OCI-M1 (cell line): ENCODE results near the gene RNF6.
"Not testable (repeated sequence)": the region's sequence is repeated elsewhere in the genome, so short reads cannot be mapped to it uniquely, and the experiment has no call there.

ENCODE experiments used
- DNase-seq: peaks from one replicate; lab custom pipeline; 2025; lab: John Stamatoyannopoulos, UW

Gene RNF6

GRCh38 chr13:26221721-26222519 is at the start of gene RNF6:
Gene RNF6 (minus strand): TSS chr13:26222314. CDS start chr13:26219649, 2,665 bp downstream.
- DNase-seq: peak; percentile 93

GRCh38 chr13:26270707-26271106 is 48.6 kb upstream of the RNF6 start:
- no peak for DNase-seq

- DNase-seq: no peak
Measured at GRCh38 chr13:26266311-26266710, 44.2 kb upstream of the RNF6 start.

GRCh38 chr13:26262156-26262555 is 40.0 kb upstream of the RNF6 start:
- no peak for DNase-seq

GRCh38 chr13:26259634-26260033 is 37.5 kb upstream of the RNF6 start:
- DNase-seq: no peak

GRCh38 chr13:26257049-26257448 is 34.9 kb upstream of the RNF6 start:
- DNase-seq: no peak

GRCh38 chr13:26255691-26256277 is 33.7 kb upstream of the RNF6 start:
- peak; percentile 58 for DNase-seq

- no peak for DNase-seq
Measured at GRCh38 chr13:26255115-26255514, 33.0 kb upstream of the RNF6 start.

- peak; percentile 44 for DNase-seq
Measured at GRCh38 chr13:26254583-26255111, 32.5 kb upstream of the RNF6 start.

- DNase-seq: peak; percentile 93
Measured at GRCh38 chr13:26253787-26254582, 31.9 kb upstream of the RNF6 start, which contains the start of gene CDK8. Gene CDK8 (plus strand): TSS chr13:26254129. CDS start chr13:26254642, 513 bp downstream.

- DNase-seq: peak; percentile 19
Measured at GRCh38 chr13:26253262-26253786, 31.2 kb upstream of the RNF6 start.

GRCh38 chr13:26252006-26252405 is 29.9 kb upstream of the RNF6 start:
- DNase-seq: not testable (repeated sequence)

GRCh38 chr13:26249551-26249950 is 27.4 kb upstream of the RNF6 start:
- DNase-seq: no peak

- DNase-seq: peak; percentile 94
Measured at GRCh38 chr13:26247608-26248007, 25.5 kb upstream of the RNF6 start.

GRCh38 chr13:26247011-26247410 is 24.9 kb upstream of the RNF6 start:
- DNase-seq: no peak

- no peak for DNase-seq
Measured at GRCh38 chr13:26246154-26246553, 24.0 kb upstream of the RNF6 start.

- no peak for DNase-seq
Measured at GRCh38 chr13:26236296-26236695, 14.2 kb upstream of the RNF6 start.

GRCh38 chr13:26230703-26231102 is 8.6 kb upstream of the RNF6 start:
- DNase-seq: no peak

- no peak for DNase-seq
Measured at GRCh38 chr13:26229080-26229615, 7.0 kb upstream of the RNF6 start.

- DNase-seq: no peak
Measured at GRCh38 chr13:26228096-26228495, 6.0 kb upstream of the RNF6 start.

GRCh38 chr13:26227166-26227971 is 5.3 kb upstream of the RNF6 start:
- DNase-seq: peak; percentile 63
